ENCODE measurements around the gene MICU1.
"Not testable (repeated sequence)": the region's sequence is repeated elsewhere in the genome, so short reads cannot be mapped to it uniquely, and the experiment has no call there.

MICU1 gene

GRCh38 chr10:72557362-72557761 lies 68.5 kb downstream of the MICU1 start:
- no peak for DNase-seq

GRCh38 chr10:72552857-72553256 lies 73.0 kb downstream of the MICU1 start:
- peak; percentile 82 for DNase-seq

GRCh38 chr10:72550239-72550638 lies 75.6 kb downstream of the MICU1 start:
- no peak for DNase-seq

- DNase-seq = no peak
Observed at GRCh38 chr10:72545546-72545945, 80.3 kb downstream of the MICU1 start.

- DNase-seq = not testable (repeated sequence)
Observed at GRCh38 chr10:72543855-72544254, 82.0 kb downstream of the MICU1 start.

- DNase-seq = no peak
Observed at GRCh38 chr10:72542396-72542815, 83.5 kb downstream of the MICU1 start.

- DNase-seq = no peak
Observed at GRCh38 chr10:72541337-72541736, 84.5 kb downstream of the MICU1 start.

- no peak for DNase-seq
Observed at GRCh38 chr10:72540193-72540807, 85.6 kb downstream of the MICU1 start.

GRCh38 chr10:72539137-72539536 lies 86.7 kb downstream of the MICU1 start:
- no peak for DNase-seq

- DNase-seq = no peak
Observed at GRCh38 chr10:72525689-72526088, 100.2 kb downstream of the MICU1 start.

- DNase-seq = no peak
Observed at GRCh38 chr10:72525277-72525676, 100.6 kb downstream of the MICU1 start.

GRCh38 chr10:72524489-72524888 lies 101.4 kb downstream of the MICU1 start:
- no peak for DNase-seq

GRCh38 chr10:72523932-72524396 lies 101.9 kb downstream of the MICU1 start:
- no peak for DNase-seq

GRCh38 chr10:72523062-72523461 lies 102.8 kb downstream of the MICU1 start:
- DNase-seq = no peak

- no peak for DNase-seq
Observed at GRCh38 chr10:72517244-72517643, 108.6 kb downstream of the MICU1 start.

- DNase-seq = no peak
Observed at GRCh38 chr10:72515455-72515854, 110.4 kb downstream of the MICU1 start.

- no peak for DNase-seq
Observed at GRCh38 chr10:72513910-72514309, 112.0 kb downstream of the MICU1 start.

GRCh38 chr10:72511459-72511858 lies 114.4 kb downstream of the MICU1 start:
- DNase-seq = peak; percentile 89

- DNase-seq = peak; percentile 83
Observed at GRCh38 chr10:72509941-72510340, 115.9 kb downstream of the MICU1 start.

GRCh38 chr10:72509206-72509799 lies 116.6 kb downstream of the MICU1 start:
- peak; percentile 63 for DNase-seq

- no peak for DNase-seq
Observed at GRCh38 chr10:72508033-72508432, 117.8 kb downstream of the MICU1 start.

- no peak for DNase-seq
Observed at GRCh38 chr10:72506474-72506873, 119.4 kb downstream of the MICU1 start.

- no peak for DNase-seq
Observed at GRCh38 chr10:72505435-72505834, 120.4 kb downstream of the MICU1 start.

GRCh38 chr10:72503694-72504438 lies 122.0 kb downstream of the MICU1 start:
- DNase-seq = no peak

All from GF-D8 (cell line).